ENCODE results near the gene A4GALT.
"Not testable (repeated sequence)": the region's sequence is repeated elsewhere in the genome, so short reads cannot be mapped to it uniquely, and the experiment has no call there.

The A4GALT gene

GRCh38 chr22:42682113-42682851, 38.4 kb downstream of the A4GALT start:
- TF ChIP-seq, protein P1, sequence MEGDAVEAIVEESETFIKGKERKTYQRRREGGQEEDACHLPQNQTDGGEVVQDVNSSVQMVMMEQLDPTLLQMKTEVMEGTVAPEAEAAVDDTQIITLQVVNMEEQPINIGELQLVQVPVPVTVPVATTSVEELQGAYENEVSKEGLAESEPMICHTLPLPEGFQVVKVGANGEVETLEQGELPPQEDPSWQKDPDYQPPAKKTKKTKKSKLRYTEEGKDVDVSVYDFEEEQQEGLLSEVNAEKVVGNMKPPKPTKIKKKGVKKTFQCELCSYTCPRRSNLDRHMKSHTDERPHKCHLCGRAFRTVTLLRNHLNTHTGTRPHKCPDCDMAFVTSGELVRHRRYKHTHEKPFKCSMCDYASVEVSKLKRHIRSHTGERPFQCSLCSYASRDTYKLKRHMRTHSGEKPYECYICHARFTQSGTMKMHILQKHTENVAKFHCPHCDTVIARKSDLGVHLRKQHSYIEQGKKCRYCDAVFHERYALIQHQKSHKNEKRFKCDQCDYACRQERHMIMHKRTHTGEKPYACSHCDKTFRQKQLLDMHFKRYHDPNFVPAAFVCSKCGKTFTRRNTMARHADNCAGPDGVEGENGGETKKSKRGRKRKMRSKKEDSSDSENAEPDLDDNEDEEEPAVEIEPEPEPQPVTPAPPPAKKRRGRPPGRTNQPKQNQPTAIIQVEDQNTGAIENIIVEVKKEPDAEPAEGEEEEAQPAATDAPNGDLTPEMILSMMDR (IDR thresholded peaks at IDR 0.05; ENCODE audit: insufficient read depth, low read depth, low read length, missing control alignments) = no peak
- no peak for DNase-seq (ENCODE audit: low read depth)
- H3K4me3 ChIP-seq (ENCODE audit: low read depth, low read length) = no peak overlapping the region

DNA sequence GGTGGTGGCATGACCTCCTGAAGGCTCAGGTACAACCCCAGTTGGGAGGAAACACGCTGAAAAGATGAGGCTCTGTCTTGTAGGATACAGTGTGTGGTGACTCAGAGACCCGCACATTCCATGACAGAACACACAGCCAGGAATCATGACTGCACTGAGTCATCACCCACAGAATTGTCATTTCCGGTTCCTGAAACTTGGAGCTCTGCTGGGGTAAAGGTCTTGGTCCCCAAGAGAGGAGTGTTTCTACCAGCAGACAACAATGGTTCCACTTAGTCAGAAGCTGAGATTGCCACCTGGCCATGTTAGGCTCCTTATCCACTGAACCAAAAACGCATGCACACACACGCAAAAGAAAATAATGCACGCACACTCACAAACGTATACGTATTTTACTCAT, 40.0 kb downstream of the A4GALT start:
- DNase-seq (ENCODE audit: low read depth) = no peak
- no peak overlapping the region for H3K4me3 ChIP-seq (ENCODE audit: low read depth, low read length)
- TF ChIP-seq, protein P1 (IDR thresholded peaks at IDR 0.05; ENCODE audit: insufficient read depth, low read depth, low read length, missing control alignments) = no peak

DNA sequence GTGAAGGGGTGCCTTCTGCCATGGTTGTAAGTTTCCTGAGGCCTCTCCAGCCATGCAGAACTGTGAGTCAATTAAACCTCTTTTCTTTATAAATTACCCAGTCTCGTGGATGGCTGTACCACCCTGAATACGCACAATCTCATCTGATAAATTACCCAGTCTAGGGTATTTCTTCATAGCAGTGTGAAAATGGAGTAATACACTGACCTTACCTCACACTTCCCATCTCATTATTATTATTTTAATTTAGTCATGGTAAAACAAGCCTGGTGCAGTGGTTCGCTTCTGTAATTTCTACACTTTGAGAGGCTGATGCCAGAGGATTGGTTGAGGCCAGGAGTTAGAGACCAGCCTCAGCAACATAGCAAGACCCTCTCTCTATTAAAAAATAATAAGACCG, 41.0 kb downstream of the A4GALT start:
- no peak for DNase-seq (ENCODE audit: low read depth)
- H3K4me3 ChIP-seq (ENCODE audit: low read depth, low read length) = no peak overlapping the region
- TF ChIP-seq, protein P1 (IDR thresholded peaks at IDR 0.05; ENCODE audit: insufficient read depth, low read depth, low read length, missing control alignments) = no peak

GRCh38 chr22:42678894-42679293, 41.8 kb downstream of the A4GALT start:
- DNase-seq (ENCODE audit: low read depth) = no peak
- H3K4me3 ChIP-seq (ENCODE audit: low read depth, low read length) = no peak overlapping the region
- TF ChIP-seq, protein P1 (IDR thresholded peaks at IDR 0.05; ENCODE audit: insufficient read depth, low read depth, low read length, missing control alignments) = no peak

DNA sequence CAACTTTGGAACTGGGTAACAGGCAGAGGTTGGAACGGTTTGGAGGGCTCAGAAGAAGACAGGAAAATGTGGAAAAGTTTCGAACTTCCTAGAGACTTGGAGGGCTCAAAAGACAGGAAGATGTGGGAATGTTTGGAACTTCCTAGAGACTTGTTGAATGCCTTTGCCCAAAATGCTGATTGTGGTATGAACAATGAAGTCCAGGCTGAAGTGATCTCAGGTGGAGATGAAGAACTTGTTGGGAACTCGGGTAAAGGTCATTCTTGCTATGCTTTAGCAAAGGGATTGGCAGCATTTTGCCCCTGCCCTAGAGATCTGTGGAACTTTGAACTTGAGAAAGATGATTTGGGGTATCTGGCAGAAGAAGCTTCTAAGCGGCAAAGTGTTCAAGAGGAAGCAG, 42.7 kb downstream of the A4GALT start:
- not testable (repeated sequence) for H3K4me3 ChIP-seq (ENCODE audit: low read depth, low read length); DNase-seq (ENCODE audit: low read depth)

GRCh38 chr22:42676059-42676607, 44.5 kb downstream of the A4GALT start:
- DNase-seq (ENCODE audit: low read depth) = no peak
- no peak overlapping the region for H3K4me3 ChIP-seq (ENCODE audit: low read depth, low read length)
- TF ChIP-seq, protein P1 (IDR thresholded peaks at IDR 0.05; ENCODE audit: insufficient read depth, low read depth, low read length, missing control alignments) = no peak

GRCh38 chr22:42673898-42674401, 46.7 kb downstream of the A4GALT start:
- TF ChIP-seq, protein P1 (IDR thresholded peaks at IDR 0.05; ENCODE audit: insufficient read depth, low read depth, low read length, missing control alignments) = no peak
- no peak overlapping the region for H3K4me3 ChIP-seq (ENCODE audit: low read depth, low read length)
- no peak for DNase-seq (ENCODE audit: low read depth)

DNA sequence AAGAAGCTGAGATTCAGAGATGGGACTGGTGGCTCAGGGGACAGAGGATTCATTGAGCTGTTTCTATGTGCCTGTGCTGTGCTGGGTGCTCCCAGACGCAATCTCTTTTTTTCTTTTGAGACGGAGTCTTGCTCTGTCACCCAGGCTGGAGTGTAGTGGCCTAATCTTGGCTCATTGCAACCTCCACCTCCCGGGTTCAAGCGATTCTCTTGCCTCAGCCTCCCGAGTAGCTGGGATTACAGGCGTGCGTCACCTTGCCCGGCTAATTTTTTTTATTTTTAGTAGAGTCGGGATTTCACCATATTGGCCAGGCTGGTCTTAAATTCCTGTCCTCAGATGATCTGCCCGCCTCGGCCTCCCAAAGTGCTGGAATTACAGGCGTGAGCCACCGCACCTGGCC, 47.6 kb downstream of the A4GALT start:
- not testable (repeated sequence) for H3K4me3 ChIP-seq (ENCODE audit: low read depth, low read length); DNase-seq (ENCODE audit: low read depth)
